ENCODE measurements around the gene KRTAP10-12. TPM values are rescaled to one million over a fixed set of nuclear protein-coding genes. Genes with fewer than 3 reads are reported as not detected.

KRTAP10-12 gene
- total and polyA plus RNA-seq, 2 of the 4 experiments (the other 2 are of a cell fraction), result not detected

DNA sequence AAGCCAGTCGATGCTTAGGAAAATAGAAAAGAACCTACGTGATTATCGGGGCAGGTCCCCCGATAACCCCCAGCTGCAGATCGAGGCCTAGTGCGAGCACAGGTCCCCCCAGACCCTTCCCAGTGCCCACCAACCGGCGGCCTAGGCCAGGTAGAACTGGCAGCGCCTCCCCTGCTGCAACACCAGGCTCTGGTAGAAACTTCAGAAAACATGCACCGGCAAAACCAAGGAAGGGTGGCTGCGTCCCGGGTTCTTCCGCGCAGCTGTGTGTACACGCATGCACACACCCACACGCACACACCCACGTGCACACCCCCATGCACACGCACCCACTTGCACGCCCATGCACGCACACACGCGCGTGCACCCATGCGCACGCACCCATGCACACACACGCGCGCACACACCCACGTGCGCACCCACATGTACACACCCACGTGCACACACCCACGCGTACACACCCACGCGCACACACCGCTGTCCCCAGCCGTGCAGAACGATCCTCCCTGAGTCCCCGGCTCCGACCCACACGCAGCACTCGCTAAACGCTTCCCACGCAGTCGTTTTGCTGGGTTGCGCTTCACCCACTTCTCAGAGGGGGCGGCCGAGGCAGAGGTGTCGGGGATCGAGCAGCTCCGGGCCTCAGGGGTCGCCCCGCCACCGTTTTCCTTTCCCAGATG, 9.2 kb downstream of the KRTAP10-12 start:
- Histone ChIP-seq H3K9me3 (ENCODE audit: control insufficient read depth, insufficient read depth, low read length) (peaks cover 6% of the 10 kb centered on the region; the same call in 1 of the 2 replicates), H3K9ac (ENCODE audit: low read depth, low read length) (no peak overlapping the region), H2AFZ (replicated peaks; ENCODE audit: low read length, poor library complexity) (no peak overlapping the region), H2BK15ac (ENCODE audit: low read depth, low read length) (no peak overlapping the region), H3K56ac (ENCODE audit: extremely low read depth, insufficient read depth, low read length) (no peak overlapping the region), H3K9me1 (ENCODE audit: insufficient read depth, low read length) (no peaks in the 10 kb centered on the region), H2AK9ac (replicated peaks; ENCODE audit: low read depth, low read length, poor library complexity) (no peak overlapping the region), H3K27ac (ENCODE audit: insufficient read depth, low read length) (no peak overlapping the region), H3K14ac (replicated peaks; ENCODE audit: low read depth, low read length) (no peak overlapping the region), H4K91ac (ENCODE audit: insufficient read depth, low read depth, low read length) (no peak overlapping the region), H2AK5ac (ENCODE audit: low read depth, low read length) (no peak overlapping the region), H4K5ac (ENCODE audit: low read depth, low read length) (no peak overlapping the region), H3K36me3 (ENCODE audit: control insufficient read depth, insufficient read depth, low read length) (no peaks in the 10 kb centered on the region), H4K8ac (ENCODE audit: low read depth in 2 of 2, low read length in 2 of 2) (no peak overlapping the region), H2BK120ac (ENCODE audit: low read depth, low read length) (no peak overlapping the region), H2BK5ac (ENCODE audit: low read depth, low read length, poor library complexity, severe bottlenecking) (no peak overlapping the region), H4K20me1 (ENCODE audit: insufficient read depth, low read length) (no peaks in the 10 kb centered on the region), H3K79me1 (ENCODE audit: low read depth in 1 of 2, low read length in 2 of 2) (no peaks in the 10 kb centered on the region), H3K18ac (ENCODE audit: low read depth, low read length) (no peak overlapping the region), H3K4ac (ENCODE audit: low read depth, low read length) (no peak overlapping the region), H3K4me3 (ENCODE audit: insufficient read depth, low read depth, low read length) (no peak overlapping the region), H3K4me1 (ENCODE audit: control insufficient read depth, insufficient read depth, low read length) (peaks cover 1% of the 10 kb centered on the region; the same call in 1 of the 2 replicates), H2BK20ac (ENCODE audit: low read depth, low read length) (no peak overlapping the region), H3K27me3 (ENCODE audit: control insufficient read depth, insufficient read depth, low read length) (peaks cover 74% of the 10 kb centered on the region), H3K4me2 (ENCODE audit: low read depth, low read length) (no peak overlapping the region), H3K23ac (ENCODE audit: low read depth, low read length) (no peak overlapping the region)
- ATAC-seq (ENCODE audit: low read depth) (no peak), DNase-seq (no peak)
- dilution Hi-C loops (cut with HindIII; ENCODE audit: low sequenced_read_pairs, unreplicated experiment), result no loop called here
- ChIA-PET CTCF (no interaction called here), POLR2A (ENCODE audit: unreplicated experiment) (no interaction called here)
- BruUV-seq (replicated peaks), result no TSS peak
- 1% methylated on average over 17 of the region's 54 CpGs; no CpG with 5 or more reads in 1 of the 2 experiments for WGBS, 2 experiments (ENCODE audit: extremely low coverage in 2 of 2, insufficient read length in 1 of 2)
- TF ChIP-seq NFE2L2 (IDR thresholded peaks at IDR 0.05; ENCODE audit: low read depth, low read length) (no peak), MAFK (IDR thresholded peaks at IDR 0.05; ENCODE audit: low read depth, low read length) (no peak), CHD1 (IDR thresholded peaks at IDR 0.05; ENCODE audit: low read depth, low read length) (no peak), MAZ (IDR thresholded peaks at IDR 0.05; ENCODE audit: borderline replicate concordance, low read depth, low read length) (no peak), RFX5 (IDR thresholded peaks at IDR 0.05; ENCODE audit: low read depth, low read length) (no peak), BHLHE40 (IDR thresholded peaks at IDR 0.05; ENCODE audit: low read depth, low read length) (no peak)
- in situ Hi-C loops (cut with MboI; ENCODE audit: low sequenced_read_pairs), result no loop called here
- intact Hi-C loops (cut with micrococcal nuclease), result no loop called here
